GM03348 (cell line): ENCODE results near the gene RFT1.
A peak's percentile ranks its signal among the peaks of the same experiment; 100 is the strongest.
"Not testable (repeated sequence)": the region's sequence is repeated elsewhere in the genome, so short reads cannot be mapped to it uniquely, and the experiment has no call there.

Experiments
- DNase-seq: peaks from one replicate; pipeline ENCODE4 v3.0.0; 2012; ENCODE audit warnings: low spot score

The RFT1 gene

GRCh38 chr3:53163444-53164387 is 33.5 kb upstream of the RFT1 start:
- no peak for DNase-seq

- no peak for DNase-seq
Observed at GRCh38 chr3:53162672-53163443, 32.6 kb upstream of the RFT1 start.

GRCh38 chr3:53161820-53162671 is 31.8 kb upstream of the RFT1 start:
- DNase-seq = peak; percentile 79

GRCh38 chr3:53161450-53161819 is 31.2 kb upstream of the RFT1 start:
- peak; percentile 67 for DNase-seq

GRCh38 chr3:53160660-53161449 is 30.6 kb upstream of the RFT1 start, which contains the start of gene PRKCD:
PRKCD (plus strand) TSS chr3:53161209; CDS start chr3:53178423, 17,214 bp downstream.
- DNase-seq = peak; percentile 98

GRCh38 chr3:53160061-53160659 is 29.9 kb upstream of the RFT1 start:
- DNase-seq = no peak

- no peak for DNase-seq
Observed at GRCh38 chr3:53159156-53160060, 29.2 kb upstream of the RFT1 start.

GRCh38 chr3:53158765-53159155 is 28.5 kb upstream of the RFT1 start:
- no peak for DNase-seq

- no peak for DNase-seq
Observed at GRCh38 chr3:53157974-53158580, 27.8 kb upstream of the RFT1 start.

GRCh38 chr3:53156368-53156834 is 26.2 kb upstream of the RFT1 start:
- DNase-seq = peak; percentile 39

GRCh38 chr3:53155760-53156159 is 25.5 kb upstream of the RFT1 start:
- DNase-seq = no peak

- no peak for DNase-seq
Observed at GRCh38 chr3:53154881-53155285, 24.6 kb upstream of the RFT1 start.

- no peak for DNase-seq
Observed at GRCh38 chr3:53153980-53154379, 23.7 kb upstream of the RFT1 start.

GRCh38 chr3:53153264-53153823 is 23.1 kb upstream of the RFT1 start:
- no peak for DNase-seq

- DNase-seq = no peak
Observed at GRCh38 chr3:53151870-53152660, 21.8 kb upstream of the RFT1 start.

- no peak for DNase-seq
Observed at GRCh38 chr3:53151465-53151864, 21.2 kb upstream of the RFT1 start.

GRCh38 chr3:53151086-53151438 is 20.8 kb upstream of the RFT1 start:
- not testable (repeated sequence) for DNase-seq
